Muscle of leg (tissue), 11 donors: ENCODE measurements around the gene C8A. TPM values are rescaled to one million over a fixed set of nuclear protein-coding genes. Genes with fewer than 3 reads are reported as not detected.

Experiments used
- DNase-seq: peaks from one replicate; pipeline ENCODE4 v3.0.0; 2013
- H3K27ac ChIP-seq: one replicate; pipeline ENCODE4 v1.5.1; 2013; ENCODE audit warnings: mild to moderate bottlenecking, low read length, control low read depth
- H3K27me3 ChIP-seq: one replicate; pipeline ENCODE4 v1.6.1; 2013; ENCODE audit warnings: low read length; ENCODE audit not compliant: control insufficient read depth, insufficient read depth
- H3K36me3 ChIP-seq: one replicate; pipeline ENCODE4 v1.6.1; 2013; ENCODE audit warnings: low read length; ENCODE audit not compliant: control insufficient read depth, insufficient read depth
- H3K4me1 ChIP-seq: one replicate; pipeline ENCODE4 v1.6.1; 2013; ENCODE audit warnings: low read length; ENCODE audit not compliant: control insufficient read depth, insufficient read depth
- H3K4me3 ChIP-seq: one replicate; pipeline ENCODE4 v1.5.1; 2013; ENCODE audit warnings: low read length, control low read depth
- H3K9me3 ChIP-seq: replicated peaks from 2 replicates; pipeline ENCODE4 v1.6.1; 2013; ENCODE audit warnings: low read depth, low read length; ENCODE audit not compliant: control insufficient read depth
- WGBS: methylation state at CpG from one replicate; pipeline ENCODE4 v1.1.5; 2013; ENCODE audit warnings: missing lambda C conversion rate; ENCODE audit not compliant: insufficient coverage; 5-methylcytosine and 5-hydroxymethylcytosine counted together
- polyA plus RNA-seq, 8 donors: library from polyadenylated mRNA; unstranded; fragments of 120-200 nt; gene quantifications; one replicate each; pipeline versions ENCODE4 v1.2.1 to v1.2.3, GENCODE V29; 2013; ENCODE audit warnings: inconsistent platforms in 1 of 8, low replicate concordance in 1 of 8; ENCODE audit not compliant: insufficient read length in 8 of 8, insufficient read depth in 1 of 8
- total RNA-seq: library from RNA; stranded (reverse); fragments of 120-200 nt; gene quantifications from one replicate; pipeline ENCODE4 v1.2.4, GENCODE V29; 2013

C8A gene
- total and polyA plus RNA-seq, 9 donors = 0.33 TPM; not detected in 8

DNA sequence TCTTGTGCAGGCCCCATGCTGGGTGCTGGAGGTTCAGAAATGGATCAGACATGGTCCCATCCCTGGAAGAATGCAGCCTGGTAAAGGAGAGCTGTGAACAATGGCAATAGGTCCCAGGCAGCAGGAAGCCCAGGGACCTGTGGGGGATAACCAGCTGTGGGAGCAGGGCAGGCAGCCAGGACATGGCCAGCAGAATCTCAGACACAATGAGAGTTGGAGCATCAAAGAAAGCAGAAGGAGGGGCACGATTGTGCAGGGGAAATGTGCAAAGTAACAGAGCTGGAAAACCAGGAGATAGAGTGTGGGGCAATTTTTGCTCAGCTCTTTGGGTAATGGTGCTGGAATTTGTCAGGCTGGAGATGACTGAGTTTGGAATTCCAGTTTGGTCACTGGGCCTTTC lies 66.9 kb downstream of the C8A start:
- Histone ChIP-seq H3K4me3 (no peak overlapping the region), H3K27ac (no peak overlapping the region), H3K9me3 (no peaks in the 10 kb centered on the region), H3K4me1 (peaks cover 12% of the 10 kb centered on the region), H3K36me3 (no peaks in the 10 kb centered on the region), H3K27me3 (peaks cover 3% of the 10 kb centered on the region)
- DNase-seq = peak; percentile 6
- WGBS = 0% methylated on average over 1 of the region's 1 CpG

DNA sequence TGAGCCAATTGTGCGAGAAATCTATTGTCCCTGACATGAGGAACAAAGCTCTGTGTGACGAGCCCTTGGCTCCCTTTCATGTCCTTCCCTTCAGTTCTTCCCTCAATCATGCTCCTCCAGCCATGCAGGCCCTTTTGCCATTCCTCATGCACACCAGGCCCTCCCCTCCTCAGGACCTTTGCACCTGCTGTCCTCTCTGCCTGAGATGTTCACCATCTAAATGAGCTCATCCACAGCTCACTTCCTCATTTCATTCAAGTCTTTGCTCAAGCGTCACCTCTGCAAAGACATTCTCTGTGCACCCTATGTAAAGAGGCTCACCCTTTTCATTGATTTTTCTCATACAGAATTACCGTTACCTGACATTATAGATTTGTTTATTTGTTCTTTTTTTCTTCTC lies 67.5 kb downstream of the C8A start:
- WGBS = 70% methylated on average over 3 of the region's 4 CpGs

DNA sequence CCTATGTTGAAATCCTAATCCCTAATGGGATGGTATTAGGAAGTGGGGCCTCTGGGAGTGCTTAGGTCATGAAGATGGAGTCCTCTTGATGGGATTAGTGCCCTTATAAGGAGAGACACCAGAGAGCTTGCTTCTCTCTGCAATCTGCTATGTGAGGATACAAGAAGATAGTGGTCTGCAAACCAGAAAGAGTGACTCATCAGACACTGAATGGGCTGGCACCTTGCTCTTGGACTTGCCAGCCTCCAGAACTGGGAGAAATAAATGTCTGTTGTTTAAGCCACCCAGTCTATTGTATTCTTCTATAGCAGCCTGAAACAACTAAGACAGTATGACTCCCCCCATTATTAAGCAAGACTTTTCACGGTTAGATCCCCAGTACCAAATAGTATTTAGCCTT lies 67.9 kb downstream of the C8A start:
- H3K4me3 ChIP-seq = no peak overlapping the region
- no CpG with 5 or more reads among the region's 1 CpG for WGBS
- H3K36me3 ChIP-seq = no peaks in the 10 kb centered on the region
- peaks cover 8% of the 10 kb centered on the region for H3K4me1 ChIP-seq
- H3K27ac ChIP-seq = no peak overlapping the region
- DNase-seq = no peak
- H3K9me3 ChIP-seq = no peaks in the 10 kb centered on the region
- peaks cover 2% of the 10 kb centered on the region for H3K27me3 ChIP-seq

More for the DNA sequence above, 67.5 kb downstream of the C8A start:
- H3K9me3 ChIP-seq = no peaks in the 10 kb centered on the region
- H3K4me1 ChIP-seq = peaks cover 9% of the 10 kb centered on the region
- H3K36me3 ChIP-seq = no peaks in the 10 kb centered on the region
- DNase-seq = no peak
- peaks cover 4% of the 10 kb centered on the region for H3K27me3 ChIP-seq
- no peak overlapping the region for H3K4me3 ChIP-seq
- no peak overlapping the region for H3K27ac ChIP-seq

DNA sequence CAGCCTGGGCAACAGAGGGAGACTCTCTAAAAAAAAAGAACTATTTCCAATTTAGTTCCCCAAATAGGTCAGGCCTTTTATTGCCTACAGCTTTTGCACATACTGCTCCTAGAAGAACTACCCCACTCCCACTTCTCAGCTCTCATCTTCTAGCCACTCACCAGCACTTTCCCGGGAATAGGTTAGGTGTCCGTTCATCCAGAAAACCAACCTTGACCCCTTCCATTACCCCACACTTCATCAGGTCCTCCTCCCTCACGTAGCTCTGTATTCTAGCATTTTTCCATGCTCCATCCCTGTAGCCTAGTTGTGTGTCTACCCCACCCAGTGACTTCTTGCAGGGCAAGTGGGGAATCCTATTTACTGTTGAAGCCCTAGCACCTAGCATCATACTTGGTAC lies 68.6 kb downstream of the C8A start:
- no peak overlapping the region for H3K4me3 ChIP-seq

DNA sequence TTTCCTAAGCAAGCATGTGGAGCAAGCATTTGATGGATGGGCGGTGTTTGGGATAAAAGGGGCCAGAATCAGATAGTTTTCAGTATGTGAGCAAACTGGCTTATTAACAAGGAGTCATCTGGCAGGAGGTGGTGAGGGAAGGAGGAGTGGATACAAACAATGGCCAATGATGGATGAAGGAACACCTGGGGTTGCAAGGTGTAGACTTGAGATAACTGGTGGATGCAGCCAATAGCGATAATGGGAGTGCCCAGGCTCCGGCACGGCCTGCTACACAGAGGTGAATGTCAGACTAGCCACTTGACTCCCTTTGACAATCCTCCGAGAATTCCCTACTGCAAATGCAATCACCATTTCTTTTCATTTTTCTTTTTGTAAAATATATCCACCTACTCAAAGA lies 69.5 kb downstream of the C8A start:
- WGBS = 94% methylated on average over 3 of the region's 5 CpGs
- Histone ChIP-seq H3K27ac (no peak overlapping the region), H3K36me3 (no peaks in the 10 kb centered on the region), H3K27me3 (peaks cover 2% of the 10 kb centered on the region), H3K4me1 (peaks cover 8% of the 10 kb centered on the region), H3K4me3 (no peak overlapping the region), H3K9me3 (no peaks in the 10 kb centered on the region)
- no peak for DNase-seq

More for the DNA sequence above, 68.6 kb downstream of the C8A start:
- 15% methylated on average over 3 of the region's 3 CpGs for WGBS
- H3K27ac ChIP-seq = no peak overlapping the region
- no peak for DNase-seq
- H3K4me1 ChIP-seq = peaks cover 8% of the 10 kb centered on the region
- H3K36me3 ChIP-seq = no peaks in the 10 kb centered on the region
- H3K9me3 ChIP-seq = no peaks in the 10 kb centered on the region
- peaks cover 2% of the 10 kb centered on the region for H3K27me3 ChIP-seq

DNA sequence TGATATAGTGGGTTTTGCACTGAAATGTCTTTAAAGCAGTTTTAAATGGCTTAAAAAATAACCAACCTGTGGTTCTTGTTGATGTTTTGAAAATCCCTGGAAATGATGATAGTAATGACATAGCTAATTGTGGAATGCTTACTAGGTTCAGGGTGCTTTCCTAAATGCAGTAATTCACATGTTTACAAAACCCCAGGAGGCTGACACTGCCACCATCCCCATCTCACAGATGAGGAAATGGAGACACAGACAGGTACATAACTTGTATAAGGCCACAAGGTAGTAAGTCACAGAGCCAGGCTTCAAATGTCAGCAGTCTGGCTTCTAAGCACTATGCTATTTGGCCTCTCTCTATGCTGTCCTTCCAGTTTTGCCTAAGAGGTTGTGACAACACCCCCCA lies 70.6 kb downstream of the C8A start:
- DNase-seq = no peak
- no peaks in the 10 kb centered on the region for H3K9me3 ChIP-seq

DNA sequence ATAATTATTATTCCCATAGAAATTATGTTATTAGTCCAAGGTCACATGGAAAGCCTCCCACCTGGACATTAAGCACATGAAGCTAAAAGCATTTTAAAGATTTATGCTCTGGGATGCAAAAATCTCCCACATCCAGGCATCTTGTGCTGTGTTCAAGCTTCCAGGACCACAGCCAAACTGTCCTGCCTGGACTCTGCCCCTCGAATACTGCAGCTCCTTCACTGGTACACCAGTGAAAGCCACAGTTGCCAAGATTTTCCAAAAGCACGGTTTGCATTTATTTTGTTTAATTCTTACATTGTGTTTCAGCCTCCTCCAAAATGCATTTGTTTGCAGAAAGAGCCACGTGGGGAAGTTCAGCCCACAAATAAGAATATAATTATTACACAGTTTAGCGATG lies 72.6 kb downstream of the C8A start:
- Histone ChIP-seq H3K27me3 (peaks cover 4% of the 10 kb centered on the region), H3K27ac (no peak overlapping the region), H3K9me3 (no peaks in the 10 kb centered on the region), H3K4me3 (no peak overlapping the region), H3K4me1 (no peaks in the 10 kb centered on the region), H3K36me3 (no peaks in the 10 kb centered on the region)
- WGBS = 40% methylated on average over 1 of the region's 4 CpGs
- no peak for DNase-seq

More for the DNA sequence above, 70.6 kb downstream of the C8A start:
- H3K4me1 ChIP-seq = peaks cover 8% of the 10 kb centered on the region
- no peak overlapping the region for H3K4me3 ChIP-seq
- peaks cover 4% of the 10 kb centered on the region for H3K27me3 ChIP-seq
- H3K27ac ChIP-seq = no peak overlapping the region
- H3K36me3 ChIP-seq = no peaks in the 10 kb centered on the region

DNA sequence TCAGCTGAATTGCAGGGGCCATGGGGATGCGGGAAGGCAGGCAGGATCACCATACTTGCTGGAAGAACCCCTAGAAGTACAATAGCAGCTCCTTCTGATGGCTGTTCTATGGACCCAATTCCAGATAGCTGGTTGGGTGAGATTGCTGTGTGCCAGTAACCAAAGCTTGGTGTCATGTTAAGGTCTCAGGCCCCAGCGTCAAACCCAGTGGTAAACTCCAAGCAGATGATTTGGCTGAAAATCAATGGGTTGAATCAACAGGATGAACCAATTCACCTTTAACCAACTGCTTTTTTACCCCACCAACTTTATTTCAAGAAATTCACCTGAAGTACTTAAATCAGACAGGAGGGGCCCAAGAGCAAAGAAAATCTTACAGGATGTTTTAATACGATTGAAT lies 73.4 kb downstream of the C8A start:
- no peak for DNase-seq
- no peaks in the 10 kb centered on the region for H3K4me1 ChIP-seq
- no peaks in the 10 kb centered on the region for H3K36me3 ChIP-seq
- H3K4me3 ChIP-seq = no peak overlapping the region
- H3K27ac ChIP-seq = no peak overlapping the region
- peaks cover 4% of the 10 kb centered on the region for H3K27me3 ChIP-seq
- no CpG with 5 or more reads among the region's 3 CpGs for WGBS
- no peaks in the 10 kb centered on the region for H3K9me3 ChIP-seq

DNA sequence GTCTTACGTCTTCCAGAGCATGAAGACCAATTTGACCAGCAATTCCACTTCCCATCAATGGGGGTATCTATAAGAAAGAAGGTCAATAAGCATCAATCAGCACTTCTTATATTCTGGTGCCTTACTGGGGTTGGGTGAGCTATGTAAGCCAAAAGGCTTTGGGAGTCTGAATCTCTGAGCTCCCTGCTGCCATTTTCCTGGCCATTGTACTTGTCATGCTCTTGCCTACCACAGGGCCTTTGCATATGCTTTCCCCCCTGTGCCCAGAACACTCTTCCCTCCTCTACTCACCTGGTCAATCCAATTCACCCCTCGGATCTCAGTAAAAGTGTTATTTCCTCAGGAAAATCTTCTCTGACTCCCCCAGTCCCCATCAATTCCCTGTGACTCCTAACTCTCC lies 74.9 kb downstream of the C8A start:
- no peak for DNase-seq
- Histone ChIP-seq H3K36me3 (no peaks in the 10 kb centered on the region), H3K4me1 (no peaks in the 10 kb centered on the region), H3K27me3 (peaks cover 4% of the 10 kb centered on the region), H3K9me3 (no peaks in the 10 kb centered on the region), H3K4me3 (no peak overlapping the region), H3K27ac (no peak overlapping the region)
- WGBS = 57% methylated on average over 1 of the region's 2 CpGs

DNA sequence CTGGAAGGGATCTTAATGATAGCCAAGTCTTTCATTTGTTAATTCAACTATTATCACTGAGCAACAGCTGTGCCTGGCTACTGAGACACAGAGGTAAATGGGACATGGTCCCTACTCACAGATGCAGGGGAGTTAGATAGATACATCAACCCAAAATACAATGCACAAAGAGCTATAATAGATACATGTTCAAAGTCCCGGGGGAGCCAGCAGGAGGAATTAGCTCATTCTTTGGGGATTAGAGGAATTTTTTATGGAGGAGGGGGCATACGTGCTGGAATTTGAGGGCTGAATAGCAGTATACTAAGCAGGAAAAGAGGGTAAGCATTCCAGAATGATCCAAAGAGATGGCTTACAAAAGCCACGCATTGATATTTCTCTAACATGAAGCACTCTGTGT lies 76.6 kb downstream of the C8A start:
- H3K27ac ChIP-seq = no peak overlapping the region
- no peaks in the 10 kb centered on the region for H3K9me3 ChIP-seq
- H3K4me1 ChIP-seq = no peaks in the 10 kb centered on the region
- peaks cover 4% of the 10 kb centered on the region for H3K27me3 ChIP-seq
- no CpG with 5 or more reads among the region's 3 CpGs for WGBS
- H3K36me3 ChIP-seq = no peaks in the 10 kb centered on the region
- no peak overlapping the region for H3K4me3 ChIP-seq
- DNase-seq = no peak

DNA sequence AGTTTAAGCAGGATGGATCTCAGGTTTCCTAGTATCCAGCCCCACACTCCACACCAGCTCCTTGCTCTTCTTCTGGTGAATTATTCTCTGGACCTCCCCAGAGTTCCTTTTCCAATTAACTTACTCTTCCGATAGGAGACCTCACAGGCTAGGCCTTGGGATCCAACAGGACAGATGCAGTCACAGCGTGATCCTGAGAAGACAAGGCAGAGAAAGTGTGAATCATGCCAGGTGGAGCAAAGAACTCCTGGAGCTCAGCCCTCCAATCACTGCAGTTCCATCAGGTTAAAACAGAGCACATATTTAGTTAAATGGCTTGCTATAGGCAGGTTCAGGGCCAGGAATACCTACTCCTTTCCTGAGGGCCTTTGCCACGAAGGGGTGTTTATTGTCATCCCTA lies 77.1 kb downstream of the C8A start:
- no peaks in the 10 kb centered on the region for H3K36me3 ChIP-seq
- no peaks in the 10 kb centered on the region for H3K9me3 ChIP-seq
- no peak overlapping the region for H3K27ac ChIP-seq
- DNase-seq = no peak
- no CpG with 5 or more reads among the region's 3 CpGs for WGBS
- peaks cover 2% of the 10 kb centered on the region for H3K27me3 ChIP-seq
- no peaks in the 10 kb centered on the region for H3K4me1 ChIP-seq
- no peak overlapping the region for H3K4me3 ChIP-seq
